H9 (cell line): ENCODE data around the gene MAT2A. TPM values are rescaled to one million over a fixed set of nuclear protein-coding genes. Genes with fewer than 3 reads are reported as not detected.
A peak's percentile ranks its signal among the peaks of the same experiment; 100 is the strongest.

Experiments used
- DNase-seq: peaks from one replicate; pipeline ENCODE4 v3.0.0-alpha.2; 2017
- H2AFZ ChIP-seq: one replicate; pipeline ENCODE4 v1.6.1; 2013; ENCODE audit warnings: mild to moderate bottlenecking, low read length, control low read depth, moderate library complexity
- H2AK5ac ChIP-seq: 2 replicates; pipeline ENCODE4 v1.6.1; 2013; ENCODE audit warnings: low read length, control low read depth, mixed read lengths; ENCODE audit not compliant: insufficient read length
- H2BK120ac ChIP-seq: one replicate; pipeline ENCODE4 v1.6.1; 2013; ENCODE audit warnings: low read depth, mild to moderate bottlenecking, low read length, control low read depth, inconsistent platforms; ENCODE audit not compliant: poor library complexity, severe bottlenecking
- H2BK12ac ChIP-seq: 2 replicates; pipeline ENCODE4 v1.6.1; 2013; ENCODE audit warnings: low read length, control low read depth, mixed read lengths, low read depth; ENCODE audit not compliant: insufficient read length
- H2BK15ac ChIP-seq: 2 replicates; pipeline ENCODE4 v1.6.1; 2013; ENCODE audit warnings: low read depth, low read length, control low read depth
- H2BK20ac ChIP-seq: one replicate; pipeline ENCODE4 v1.6.1; 2013; ENCODE audit warnings: low read depth, mild to moderate bottlenecking, low read length, control low read depth, inconsistent platforms; ENCODE audit not compliant: poor library complexity, severe bottlenecking
- H2BK5ac ChIP-seq: 2 replicates; pipeline ENCODE4 v1.6.1; 2013; ENCODE audit warnings: low read length, control low read depth, mixed read lengths; ENCODE audit not compliant: insufficient read length
- H3K14ac ChIP-seq: 2 replicates; pipeline ENCODE4 v1.6.1; 2013; ENCODE audit warnings: low read length, control low read depth; ENCODE audit not compliant: insufficient read depth
- H3K18ac ChIP-seq: 2 replicates; pipeline ENCODE4 v1.6.1; 2013; ENCODE audit warnings: low read depth, mild to moderate bottlenecking, mixed read lengths, low read length, control low read depth; ENCODE audit not compliant: insufficient read length
- H3K23ac ChIP-seq: 2 replicates; pipeline ENCODE4 v1.6.1; 2013; ENCODE audit warnings: low read length, control low read depth, mixed read lengths, low read depth; ENCODE audit not compliant: insufficient read length
- H3K23me2 ChIP-seq: 2 replicates; pipeline ENCODE4 v1.6.1; 2013; ENCODE audit warnings: low read depth, mild to moderate bottlenecking, mixed read lengths, low read length, control low read depth; ENCODE audit not compliant: insufficient read length, poor library complexity, severe bottlenecking
- H3K27ac ChIP-seq: 2 replicates; pipeline ENCODE4 v1.5.1; 2013; ENCODE audit warnings: low read length, control low read depth, mixed read lengths, low read depth; ENCODE audit not compliant: insufficient read length
- H3K27me3 ChIP-seq: 2 replicates; pipeline ENCODE4 v1.6.1; 2013; ENCODE audit warnings: low read length, control low read depth, inconsistent platforms; ENCODE audit not compliant: insufficient read depth
- H3K4ac ChIP-seq: 2 replicates; pipeline ENCODE4 v1.6.1; 2013; ENCODE audit warnings: low read depth, mild to moderate bottlenecking, control low read depth, inconsistent platforms, low read length, moderate library complexity
- H3K4me1 ChIP-seq: 2 replicates; pipeline ENCODE4 v1.6.1; 2013; ENCODE audit warnings: low read length, control low read depth, inconsistent platforms; ENCODE audit not compliant: insufficient read depth
- H3K4me2 ChIP-seq: 2 replicates; pipeline ENCODE4 v1.6.1; 2013; ENCODE audit warnings: low read length, control low read depth, mixed read lengths; ENCODE audit not compliant: insufficient read length, insufficient read depth
- H3K56ac ChIP-seq: 2 replicates; pipeline ENCODE4 v1.6.1; 2013; ENCODE audit warnings: low read depth, mild to moderate bottlenecking, mixed read lengths, low read length, control low read depth; ENCODE audit not compliant: insufficient read length
- H3K79me1 ChIP-seq: 2 replicates; pipeline ENCODE4 v1.6.1; 2013; ENCODE audit warnings: low read depth, mild to moderate bottlenecking, moderate library complexity, low read length, control low read depth, inconsistent platforms; ENCODE audit not compliant: insufficient read depth, poor library complexity, severe bottlenecking
- H3K79me2 ChIP-seq: 2 replicates; pipeline ENCODE4 v1.6.1; 2013; ENCODE audit warnings: low read length, control low read depth, inconsistent platforms; ENCODE audit not compliant: insufficient read depth
- H3K9ac ChIP-seq: 2 replicates; pipeline ENCODE4 v1.6.1; 2013; ENCODE audit warnings: low read length, control low read depth, mixed read lengths; ENCODE audit not compliant: insufficient read length; ENCODE audit errors: extremely low read depth
- H3K9me3 ChIP-seq: one replicate; pipeline ENCODE4 v1.6.1; 2013; ENCODE audit warnings: low read depth, low read length, inconsistent platforms; ENCODE audit not compliant: control insufficient read depth
- H3T11ph ChIP-seq: one replicate; pipeline ENCODE4 v1.6.1; 2013; ENCODE audit warnings: mild to moderate bottlenecking, low read length, control low read depth, inconsistent platforms
- H4K20me1 ChIP-seq: one replicate; pipeline ENCODE4 v1.6.1; 2013; ENCODE audit not compliant: control insufficient read depth, insufficient read length, insufficient read depth
- H4K5ac ChIP-seq: 2 replicates; pipeline ENCODE4 v1.6.1; 2013; ENCODE audit warnings: low read depth, mild to moderate bottlenecking, mixed read lengths, low read length, control low read depth; ENCODE audit not compliant: insufficient read length
- H4K8ac ChIP-seq: replicated peaks from 2 replicates; pipeline ENCODE4 v1.6.1; 2013; ENCODE audit warnings: low read length, control low read depth, mixed read lengths, low read depth; ENCODE audit not compliant: insufficient read length
- H4K91ac ChIP-seq: 2 replicates; pipeline ENCODE4 v1.6.1; 2013; ENCODE audit warnings: low read depth, mild to moderate bottlenecking, moderate library complexity, mixed read lengths, low read length, control low read depth; ENCODE audit not compliant: insufficient read length
- H3K27ac Mint-ChIP-seq, 3 experiments: 2 replicates in 2 of 3; 3 replicates in 1 of 3; pipeline ENCODE4 v1.8.0; 2020 to 2021; ENCODE audit warnings: mixed read lengths in 3 of 3, mild to moderate bottlenecking in 1 of 3, moderate library complexity in 1 of 3
- H3K27me3 Mint-ChIP-seq: 2 replicates; pipeline ENCODE4 v1.8.0; 2021; ENCODE audit warnings: low read depth, mild to moderate bottlenecking, moderate library complexity, mixed read lengths
- H3K36me3 Mint-ChIP-seq, 3 experiments: 2 replicates in 2 of 3; 3 replicates in 1 of 3; pipeline ENCODE4 v1.8.0; 2020 to 2021; ENCODE audit warnings: low read depth in 3 of 3, mixed read lengths in 3 of 3; ENCODE audit not compliant: insufficient read depth in 1 of 3
- H3K4me1 Mint-ChIP-seq, 2 experiments: 2 replicates each; pipeline ENCODE4 v1.8.0; 2020; ENCODE audit warnings: mixed read lengths in 2 of 2
- H3K4me3 Mint-ChIP-seq, 2 experiments: 2 replicates in 1 of 2; 3 replicates in 1 of 2; pipeline ENCODE4 v1.8.0; 2020 to 2021; ENCODE audit warnings: mild to moderate bottlenecking in 2 of 2, mixed read lengths in 2 of 2, moderate library complexity in 1 of 2
- H3K9me3 Mint-ChIP-seq, 2 experiments: 2 replicates in 1 of 2; 3 replicates in 1 of 2; pipeline ENCODE4 v1.8.0; 2020; ENCODE audit warnings: mild to moderate bottlenecking in 2 of 2, mixed read lengths in 2 of 2, moderate library complexity in 1 of 2
- CTCF ChIP-seq: fragments of 200-600 bp; sonication (generic); conservative IDR thresholded peaks from 3 replicates; pipeline ENCODE4 v1.8.0; 2021; ENCODE audit warnings: antibody characterized with exemption, mild to moderate bottlenecking
- WGBS: extraction: QIAGEN DNeasy Blood & Tissue Kit; methylation state at CpG from one replicate; pipeline ENCODE4 v1.1.7; 2013; ENCODE audit warnings: missing lambda C conversion rate, low lambda C conversion rate, mixed read lengths; ENCODE audit not compliant: insufficient read length; ENCODE audit errors: extremely low coverage; 5-methylcytosine and 5-hydroxymethylcytosine counted together
- total RNA-seq: library from RNA; stranded (reverse); gene quantifications from 2 replicates; pipeline ENCODE4 v1.2.1, GENCODE V29; 2021

The MAT2A gene
- total RNA-seq, 1 experiment from 2014 or later: 459 TPM

DNA sequence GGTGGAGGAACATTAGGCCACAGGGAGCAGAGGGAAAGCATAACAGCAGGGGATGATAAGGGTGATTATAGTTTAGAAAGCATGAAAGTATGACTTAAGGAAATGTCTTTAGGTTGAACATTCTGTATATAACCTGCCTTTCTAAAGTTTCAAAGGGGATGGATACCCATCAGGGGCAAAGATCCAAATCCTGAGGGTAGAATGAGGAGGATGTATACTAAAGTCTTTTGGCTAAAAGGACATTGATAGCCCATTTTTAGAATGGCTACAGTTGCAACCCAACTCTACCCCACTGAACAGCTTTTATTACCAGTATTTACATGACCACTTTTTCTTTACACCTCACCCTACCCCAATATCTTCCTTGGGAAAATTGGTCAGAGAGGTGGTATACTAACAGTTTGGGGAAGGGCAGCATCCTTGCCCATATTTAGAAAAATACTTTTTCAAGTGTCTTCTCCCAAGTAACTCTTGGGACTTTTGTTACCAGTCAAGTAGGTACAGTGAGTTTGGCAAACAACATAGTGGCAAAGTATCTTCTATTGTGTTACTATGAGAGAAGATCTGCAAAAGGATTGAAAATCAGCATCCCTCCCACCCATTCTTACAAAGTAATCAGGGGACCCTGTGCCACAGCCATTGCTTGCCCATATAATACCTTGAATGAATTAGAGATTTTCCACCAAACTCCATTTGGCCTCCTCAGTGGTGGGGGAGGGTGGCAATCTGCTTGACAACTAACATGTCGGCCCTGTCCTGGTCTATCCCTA, 8.3 kb downstream of the MAT2A start:
- no peak overlapping the region for H4K91ac ChIP-seq
- H2BK15ac ChIP-seq: no peak overlapping the region
- no peak overlapping the region for H3T11ph ChIP-seq
- H3K56ac ChIP-seq: no peak overlapping the region
- no peak overlapping the region for H2BK120ac ChIP-seq
- no peak overlapping the region for H3K18ac ChIP-seq
- no peak for TF ChIP-seq CTCF
- H2BK12ac ChIP-seq: no peak overlapping the region
- DNase-seq: no peak
- H3K79me1 ChIP-seq: no peaks in the 10 kb centered on the region
- Mint-ChIP-seq H3K27ac (peak overlapping the region in 2 of 3 experiments; percentile 49 to 81; a peak in 3 of 7 replicates), H3K27me3 (no peaks in the 10 kb centered on the region; the same call in 1 of the 2 replicates), H3K4me3 (no peak overlapping the region; a peak in 1 of 5 replicates), H3K9me3 (no peaks in the 10 kb centered on the region), H3K4me1 (peaks cover 13 to 24% of the 10 kb centered on the region in 2 experiments), H3K36me3 (peaks cover 31 to 74% (median 57%) of the 10 kb centered on the region in 3 experiments)
- no peaks in the 10 kb centered on the region for H3K9me3 ChIP-seq
- no peaks in the 10 kb centered on the region for H3K27me3 ChIP-seq
- H2AK5ac ChIP-seq: no peak overlapping the region
- no peak overlapping the region for H3K23ac ChIP-seq
- no peaks in the 10 kb centered on the region for H3K23me2 ChIP-seq
- H4K20me1 ChIP-seq: no peaks in the 10 kb centered on the region
- no peaks in the 10 kb centered on the region for H3K4me1 ChIP-seq
- H4K8ac ChIP-seq: no peak overlapping the region
- no peak overlapping the region for H3K14ac ChIP-seq
- no peak overlapping the region for H2AFZ ChIP-seq
- no peak overlapping the region for H2BK20ac ChIP-seq
- H3K4me2 ChIP-seq: no peak overlapping the region
- no peak overlapping the region for H3K27ac ChIP-seq
- H4K5ac ChIP-seq: no peak overlapping the region
- H3K4ac ChIP-seq: no peak overlapping the region
- H3K79me2 ChIP-seq: no peaks in the 10 kb centered on the region
- H3K9ac ChIP-seq: no peak overlapping the region
- H2BK5ac ChIP-seq: no peak overlapping the region
- no CpG with 5 or more reads among the region's 1 CpG for WGBS
